Inflammatory macrophage (primary cell): ENCODE measurements around the gene IL26.
"Not testable (repeated sequence)": the region's sequence is repeated elsewhere in the genome, so short reads cannot be mapped to it uniquely, and the experiment has no call there.

Experiments used
- DNase-seq, 2 donors: peaks; one replicate each; pipeline ENCODE4 v3.0.0-alpha.2; 2020 to 2022

Gene IL26

GRCh38 chr12:68190301-68190700, 35.3 kb downstream of the IL26 start:
- DNase-seq: no peak

- DNase-seq: no peak
Measured at GRCh38 chr12:68189821-68190242, 35.8 kb downstream of the IL26 start.

- no peak for DNase-seq
Measured at GRCh38 chr12:68185598-68185997, 40.0 kb downstream of the IL26 start.

DNA sequence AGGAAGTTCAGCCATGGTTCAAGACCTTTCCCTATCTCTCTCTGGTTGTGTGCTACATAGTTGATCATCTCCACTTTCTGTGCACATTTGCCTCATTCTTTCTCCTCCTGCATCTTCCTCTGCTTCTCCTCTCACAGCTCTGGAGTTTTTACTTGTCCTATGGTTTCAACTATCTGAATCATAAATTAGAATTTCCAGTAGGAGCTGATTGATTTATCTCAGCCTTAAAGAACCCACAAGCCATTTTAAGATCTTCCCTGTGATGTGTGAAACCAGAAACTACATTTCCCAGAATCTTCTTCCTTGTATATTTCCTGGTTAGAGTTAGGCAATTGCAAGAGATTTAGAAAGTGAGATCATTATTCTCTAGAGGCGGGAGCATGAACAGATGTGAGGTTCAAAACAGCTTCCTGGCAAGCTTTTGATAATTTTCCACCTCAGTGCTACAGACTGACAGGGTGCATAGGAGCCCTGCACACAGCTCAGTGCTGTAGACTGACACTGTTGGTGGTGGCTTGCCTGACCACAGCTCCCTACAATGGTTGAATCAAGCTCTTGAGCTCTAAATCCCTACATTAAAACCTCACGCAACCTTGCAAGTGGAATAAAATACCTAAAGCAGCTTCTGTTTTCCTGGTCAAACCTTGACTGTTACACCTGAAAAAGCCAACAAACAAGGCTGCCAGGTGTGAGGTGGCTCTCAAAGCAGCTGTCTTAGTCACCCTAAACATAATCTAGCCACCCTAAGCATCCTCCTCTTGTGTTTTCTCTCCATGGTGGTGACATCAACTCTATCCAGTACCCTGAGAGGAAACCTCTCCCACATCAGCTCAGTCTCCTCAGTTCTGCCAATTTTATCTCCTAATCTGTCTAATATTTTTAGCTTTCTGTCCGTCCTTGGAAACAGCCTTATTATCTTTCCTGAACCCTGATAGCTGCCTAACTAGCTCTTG, 44.5 kb downstream of the IL26 start:
- no peak for DNase-seq

DNA sequence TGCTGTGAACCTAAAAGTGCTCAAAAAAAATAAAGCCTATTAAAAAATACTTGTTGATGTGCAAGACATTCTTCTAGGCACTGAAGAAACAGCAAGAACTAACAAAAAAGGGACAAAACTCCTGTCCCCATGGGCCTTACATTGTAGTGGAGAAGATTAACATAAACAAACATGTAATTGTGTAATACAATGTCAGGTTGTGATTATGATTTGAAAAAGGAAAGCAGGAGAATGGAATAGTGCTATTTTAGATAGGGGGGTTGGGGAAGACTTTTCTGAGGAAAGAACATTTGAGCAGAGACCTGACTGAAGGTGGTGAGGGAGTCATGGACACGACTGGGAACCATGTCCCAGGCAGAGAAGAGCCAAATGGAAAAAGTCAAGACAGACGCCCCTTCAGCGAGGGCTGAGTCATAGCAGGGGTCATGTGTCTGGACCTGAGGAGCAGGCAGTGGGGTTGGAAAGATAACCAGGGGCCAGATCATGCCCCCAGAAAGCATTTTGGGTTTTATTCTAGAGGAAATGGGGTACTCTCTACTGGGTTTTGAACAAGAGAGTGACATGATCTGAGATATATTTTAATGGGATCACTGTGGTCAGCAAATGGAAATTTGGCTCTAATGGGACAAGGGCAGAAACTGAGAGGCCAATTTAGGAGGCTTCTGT, 46.7 kb downstream of the IL26 start:
- DNase-seq: no peak

- no peak for DNase-seq
Measured at GRCh38 chr12:68178184-68178583, 47.4 kb downstream of the IL26 start.

- DNase-seq: no peak
Measured at GRCh38 chr12:68177562-68177961, 48.0 kb downstream of the IL26 start.

DNA sequence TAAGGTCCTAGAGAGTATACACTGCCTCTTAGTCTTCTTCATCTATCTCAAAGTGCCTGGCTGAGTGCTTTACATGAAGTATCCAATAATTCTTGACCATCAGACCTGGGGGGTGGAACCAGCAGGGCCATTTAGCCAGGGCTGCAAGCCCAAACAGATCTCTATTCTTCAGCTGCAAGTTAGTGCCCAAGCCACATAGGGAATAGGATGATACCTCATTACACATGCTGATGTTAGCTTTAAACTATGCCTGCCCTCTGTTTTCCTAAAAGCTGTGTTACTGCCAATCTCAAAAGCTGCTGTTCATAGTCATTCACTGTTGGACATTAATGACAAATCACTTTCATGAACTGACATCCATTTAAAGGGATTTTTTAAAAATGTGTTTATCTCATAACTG, 49.4 kb downstream of the IL26 start:
- no peak for DNase-seq

- no peak for DNase-seq
Measured at GRCh38 chr12:68175557-68176061, 50.0 kb downstream of the IL26 start.

- DNase-seq: not testable (repeated sequence)
Measured at GRCh38 chr12:68174761-68175160, 50.8 kb downstream of the IL26 start.

GRCh38 chr12:68173792-68174191, 51.8 kb downstream of the IL26 start:
- DNase-seq: no peak

DNA sequence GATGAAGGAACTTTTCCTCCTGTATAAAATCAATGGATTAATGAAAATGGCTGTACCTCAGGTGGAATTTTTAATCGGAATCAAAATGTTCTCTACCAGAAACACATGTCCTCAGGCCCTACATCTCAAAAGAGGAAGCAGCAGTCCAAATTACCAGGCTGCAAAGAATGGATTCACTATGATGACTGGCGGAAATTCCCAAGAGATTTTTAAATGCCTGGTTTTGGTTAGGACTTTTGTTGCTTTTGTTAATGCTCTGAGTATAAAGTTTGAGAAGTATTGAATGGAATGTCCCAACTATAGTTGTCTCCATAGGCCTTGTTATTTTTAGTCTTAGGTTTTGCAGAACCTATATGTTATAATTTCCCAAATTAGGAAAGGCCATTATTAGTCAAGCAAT, 54.9 kb downstream of the IL26 start:
- no peak for DNase-seq

DNA sequence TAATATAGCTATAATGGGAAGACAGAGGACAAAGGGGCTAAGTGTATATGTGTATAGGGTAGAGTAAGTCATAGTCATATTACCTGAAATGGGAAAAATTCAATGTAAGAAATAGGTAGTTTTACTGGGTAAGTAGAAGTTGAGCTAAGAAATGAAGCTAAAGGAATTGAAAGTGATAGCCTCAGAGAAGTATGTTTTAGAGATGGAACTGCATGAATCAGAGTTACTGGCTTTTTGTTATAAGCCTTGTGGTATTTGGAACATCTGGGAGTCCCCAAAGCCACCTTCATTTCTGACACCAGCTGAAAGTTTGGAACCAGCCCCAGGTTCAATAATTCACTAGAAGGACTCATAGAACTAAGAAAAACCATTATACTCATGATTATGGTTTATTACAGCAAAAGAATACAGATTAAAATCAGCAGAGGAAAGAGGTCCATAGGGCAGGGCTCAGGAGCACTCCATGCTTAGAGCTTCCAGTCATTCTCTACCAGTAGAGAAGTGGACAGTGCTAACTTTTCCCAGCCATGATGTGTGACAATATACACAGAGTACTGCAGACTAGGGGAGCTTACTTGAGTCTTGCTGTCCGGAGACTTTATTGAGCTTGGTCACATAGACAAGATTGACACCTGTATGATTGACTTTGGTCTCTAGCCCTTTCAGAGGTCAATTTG, 56.3 kb downstream of the IL26 start:
- no peak for DNase-seq

DNA sequence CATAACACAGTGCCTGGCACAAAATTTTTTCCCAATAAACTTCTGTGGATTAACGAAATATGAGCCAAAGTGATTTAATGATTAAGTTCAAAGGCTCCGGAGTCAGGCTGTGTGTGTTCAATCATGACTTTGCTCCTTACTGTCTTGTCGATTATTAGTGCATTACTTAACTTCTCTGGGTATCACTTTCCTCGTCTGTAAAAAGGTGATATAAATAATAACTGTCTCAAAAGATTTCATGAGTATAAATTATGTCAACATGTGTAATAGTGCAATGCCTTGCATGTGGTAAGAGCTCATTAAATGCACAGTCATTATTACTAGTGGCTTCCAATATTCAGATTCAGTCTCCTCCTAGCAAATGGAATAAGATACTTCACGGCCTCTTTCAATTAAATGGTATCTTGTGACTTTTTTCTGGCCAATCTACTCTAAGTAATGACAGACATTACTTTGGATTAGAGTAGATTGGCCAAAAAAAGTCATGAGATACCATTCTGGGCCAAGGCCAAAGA, 59.2 kb downstream of the IL26 start:
- DNase-seq: no peak

DNA sequence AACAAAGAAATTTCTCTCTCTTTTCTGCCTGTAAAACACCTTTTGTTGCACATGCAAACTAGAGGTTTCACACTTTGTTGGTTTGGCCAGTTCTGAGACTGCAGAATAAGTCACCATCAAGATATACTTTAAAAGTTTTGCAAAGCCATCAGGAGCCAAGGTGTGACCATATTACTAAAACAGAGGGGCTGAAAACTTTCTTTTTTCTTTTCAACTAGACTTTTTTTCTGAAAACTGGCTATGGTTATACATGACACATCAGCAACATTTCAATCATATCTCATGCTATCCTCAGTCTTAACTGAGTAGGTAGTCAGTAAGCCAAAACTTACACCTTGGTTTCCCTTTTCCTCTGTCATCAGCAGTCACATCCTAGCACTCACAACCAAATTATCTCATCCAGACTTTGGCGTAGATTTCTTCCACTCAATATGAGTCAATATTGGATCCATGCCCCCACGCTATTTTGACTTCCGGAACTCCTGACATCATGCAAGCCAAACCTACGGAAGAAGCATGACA, 62.0 kb downstream of the IL26 start:
- no peak for DNase-seq

DNA sequence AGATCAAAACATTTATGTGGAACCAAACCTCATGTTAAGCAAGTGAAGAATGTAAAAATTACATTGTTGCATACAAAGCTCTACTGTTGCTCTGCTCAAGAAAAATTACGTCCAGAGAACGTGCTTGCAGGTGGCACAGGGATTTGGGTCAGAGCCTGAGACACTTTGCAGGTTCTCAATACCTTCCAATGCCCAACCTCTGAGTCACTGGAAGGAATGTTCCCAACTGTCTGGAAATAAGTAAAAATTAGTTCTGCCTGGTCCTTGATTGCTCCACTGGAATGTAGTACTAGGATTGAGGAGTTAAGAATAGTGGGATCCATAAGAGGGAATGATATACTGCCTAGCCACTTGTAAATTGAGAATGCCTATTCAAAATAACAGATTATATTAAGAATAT, 63.2 kb downstream of the IL26 start:
- DNase-seq: no peak

GRCh38 chr12:68159681-68160304, 65.8 kb downstream of the IL26 start, which contains the start of gene IFNG:
Gene IFNG (minus strand): TSS chr12:68159740. CDS start chr12:68159615, 125 bp downstream.
- no peak for DNase-seq

- peak; percentile 25 to 41 for DNase-seq
Measured at GRCh38 chr12:68158432-68158831, 67.2 kb downstream of the IL26 start.

DNA sequence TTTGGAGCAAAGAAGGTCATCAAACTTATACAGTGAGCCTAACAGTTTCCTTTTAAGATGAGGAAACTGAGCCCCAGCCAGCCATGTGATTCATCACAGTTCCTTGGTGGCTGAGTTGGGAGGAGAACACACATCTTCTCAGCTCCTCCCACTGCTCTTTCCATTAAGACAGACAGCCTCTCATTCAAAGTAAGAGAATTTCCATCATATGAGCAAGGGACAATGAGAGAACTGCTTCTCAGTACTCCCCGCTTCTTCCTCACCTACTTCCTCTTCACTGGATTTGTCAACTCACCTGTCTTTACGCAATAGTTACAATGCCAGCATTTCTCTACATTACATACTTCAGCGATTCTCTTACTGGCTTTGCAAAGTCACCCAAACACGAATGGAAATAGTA, 68.2 kb downstream of the IL26 start:
- no peak for DNase-seq

GRCh38 chr12:68156636-68157035, 69.0 kb downstream of the IL26 start:
- no peak for DNase-seq

GRCh38 chr12:68154779-68155178, 70.8 kb downstream of the IL26 start:
- no peak for DNase-seq
